ENCODE data around the gene TOR3A.

Gene TOR3A

DNA sequence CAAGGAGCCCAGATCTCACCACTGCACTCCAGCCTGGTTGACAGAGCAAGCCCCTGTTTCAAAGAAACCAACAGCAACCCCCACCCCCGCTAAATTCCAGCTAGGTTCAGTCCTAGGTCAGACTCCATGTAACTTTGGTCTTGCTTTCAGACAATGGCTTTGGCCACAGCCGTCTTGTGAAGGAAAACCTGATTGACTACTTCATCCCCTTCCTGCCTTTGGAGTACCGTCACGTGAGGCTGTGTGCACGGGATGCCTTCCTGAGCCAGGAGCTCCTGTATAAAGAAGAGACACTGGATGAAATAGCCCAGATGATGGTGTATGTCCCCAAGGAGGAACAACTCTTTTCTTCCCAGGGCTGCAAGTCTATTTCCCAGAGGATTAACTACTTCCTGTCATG lies 12.9 kb downstream of the TOR3A start:
- TF ChIP-seq, protein P1, sequence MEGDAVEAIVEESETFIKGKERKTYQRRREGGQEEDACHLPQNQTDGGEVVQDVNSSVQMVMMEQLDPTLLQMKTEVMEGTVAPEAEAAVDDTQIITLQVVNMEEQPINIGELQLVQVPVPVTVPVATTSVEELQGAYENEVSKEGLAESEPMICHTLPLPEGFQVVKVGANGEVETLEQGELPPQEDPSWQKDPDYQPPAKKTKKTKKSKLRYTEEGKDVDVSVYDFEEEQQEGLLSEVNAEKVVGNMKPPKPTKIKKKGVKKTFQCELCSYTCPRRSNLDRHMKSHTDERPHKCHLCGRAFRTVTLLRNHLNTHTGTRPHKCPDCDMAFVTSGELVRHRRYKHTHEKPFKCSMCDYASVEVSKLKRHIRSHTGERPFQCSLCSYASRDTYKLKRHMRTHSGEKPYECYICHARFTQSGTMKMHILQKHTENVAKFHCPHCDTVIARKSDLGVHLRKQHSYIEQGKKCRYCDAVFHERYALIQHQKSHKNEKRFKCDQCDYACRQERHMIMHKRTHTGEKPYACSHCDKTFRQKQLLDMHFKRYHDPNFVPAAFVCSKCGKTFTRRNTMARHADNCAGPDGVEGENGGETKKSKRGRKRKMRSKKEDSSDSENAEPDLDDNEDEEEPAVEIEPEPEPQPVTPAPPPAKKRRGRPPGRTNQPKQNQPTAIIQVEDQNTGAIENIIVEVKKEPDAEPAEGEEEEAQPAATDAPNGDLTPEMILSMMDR (IDR thresholded peaks at IDR 0.05; ENCODE audit: control insufficient read depth, insufficient read depth, low read depth, low read length, missing control alignments) = no peak
- DNase-seq (ENCODE audit: low read depth) = no peak

DNA sequence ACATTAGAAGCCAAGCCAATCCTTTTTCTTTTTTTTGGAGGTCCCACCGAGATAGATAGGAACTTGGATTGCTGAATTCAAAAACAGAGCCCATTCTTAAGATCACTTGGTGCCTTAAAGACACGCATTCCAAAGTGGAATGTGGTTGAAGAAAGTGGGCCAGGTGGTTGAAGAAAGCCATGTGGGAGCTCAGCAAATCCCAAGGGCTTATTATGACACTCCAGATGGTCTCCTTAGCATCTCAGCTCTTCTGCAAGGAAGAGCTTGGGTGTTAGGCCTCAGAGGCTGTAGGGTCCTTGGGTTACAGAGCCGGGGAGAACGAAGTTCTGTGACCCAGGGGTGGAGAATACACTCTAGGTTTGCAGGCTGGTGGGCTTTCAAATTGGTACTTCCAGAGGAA lies 13.5 kb downstream of the TOR3A start:
- DNase-seq (ENCODE audit: low read depth) = no peak
- H3K4me3 ChIP-seq (ENCODE audit: control insufficient read depth, low read depth, low read length) = no peak overlapping the region
- TF ChIP-seq, protein P1 (IDR thresholded peaks at IDR 0.05; ENCODE audit: control insufficient read depth, insufficient read depth, low read depth, low read length, missing control alignments) = no peak

More for the DNA sequence above, 12.9 kb downstream of the TOR3A start:
- no peak overlapping the region for H3K4me3 ChIP-seq (ENCODE audit: control insufficient read depth, low read depth, low read length)

DNA sequence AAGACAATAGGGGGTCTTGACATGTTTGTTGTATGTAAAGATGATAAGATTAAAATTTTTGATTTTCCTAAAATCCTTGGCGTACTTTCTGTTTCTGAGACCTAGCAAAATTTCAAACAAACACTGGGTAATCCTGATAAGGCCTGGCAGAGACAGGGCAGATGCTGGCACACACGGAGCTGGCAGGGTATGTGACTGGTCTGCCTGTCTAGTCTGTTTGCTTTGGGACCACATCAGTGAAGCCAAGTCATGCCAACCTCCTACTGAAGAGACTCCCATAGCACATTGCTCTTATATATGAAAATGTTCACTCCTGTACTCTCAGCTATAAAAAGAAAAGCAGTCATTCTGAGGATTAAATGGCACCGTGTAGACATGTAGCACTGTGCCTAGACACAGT lies 14.1 kb downstream of the TOR3A start:
- no peak for DNase-seq (ENCODE audit: low read depth)
- H3K4me3 ChIP-seq (ENCODE audit: control insufficient read depth, low read depth, low read length) = no peak overlapping the region
- TF ChIP-seq, protein P1 (IDR thresholded peaks at IDR 0.05; ENCODE audit: control insufficient read depth, insufficient read depth, low read depth, low read length, missing control alignments) = no peak

DNA sequence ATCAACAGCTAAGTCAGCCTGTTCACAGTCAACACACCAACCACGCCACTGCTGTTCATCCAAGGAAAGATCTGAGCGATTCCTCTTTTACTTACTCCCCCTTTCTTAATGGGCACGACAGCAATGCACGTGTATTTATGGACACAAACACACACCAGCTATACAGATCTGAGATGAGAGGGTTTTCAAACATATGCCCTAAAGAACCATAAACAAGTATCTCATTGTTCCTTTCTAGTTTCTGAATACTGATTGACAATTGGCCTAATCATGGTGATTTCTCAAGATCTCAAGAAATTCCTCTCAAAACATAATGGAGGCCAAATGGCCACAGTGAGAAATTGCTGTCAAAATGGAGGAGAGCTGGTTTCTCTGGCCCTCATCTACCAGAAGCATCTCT lies 18.0 kb downstream of the TOR3A start:
- TF ChIP-seq, protein P1 (IDR thresholded peaks at IDR 0.05; ENCODE audit: control insufficient read depth, insufficient read depth, low read depth, low read length, missing control alignments) = no peak
- DNase-seq (ENCODE audit: low read depth) = no peak
- H3K4me3 ChIP-seq (ENCODE audit: control insufficient read depth, low read depth, low read length) = no peak overlapping the region

GRCh38 chr1:179101566-179101965 lies 19.7 kb downstream of the TOR3A start:
- TF ChIP-seq, protein P1 (IDR thresholded peaks at IDR 0.05; ENCODE audit: control insufficient read depth, insufficient read depth, low read depth, low read length, missing control alignments) = no peak

GRCh38 chr1:179103999-179104398 lies 22.1 kb downstream of the TOR3A start:
- no peak overlapping the region for H3K4me3 ChIP-seq (ENCODE audit: control insufficient read depth, low read depth, low read length)
- no peak for DNase-seq (ENCODE audit: low read depth)
- TF ChIP-seq, protein P1 (IDR thresholded peaks at IDR 0.05; ENCODE audit: control insufficient read depth, insufficient read depth, low read depth, low read length, missing control alignments) = no peak

More at GRCh38 chr1:179101566-179101965, 19.7 kb downstream of the TOR3A start:
- DNase-seq (ENCODE audit: low read depth) = no peak
- no peak overlapping the region for H3K4me3 ChIP-seq (ENCODE audit: control insufficient read depth, low read depth, low read length)
